ENCODE data around the gene TRIM62. TPM values are rescaled to one million over a fixed set of nuclear protein-coding genes. Genes with fewer than 3 reads are reported as not detected.
A peak's percentile ranks its signal among the peaks of the same experiment; 100 is the strongest.

Gene TRIM62
- total RNA-seq, 2 donors from 2014 or later = 4.1 to 8.1 TPM

GRCh38 chr1:33162141-33162540 lies 19.7 kb downstream of the TRIM62 start:
- no peaks in the 10 kb centered on the region for H3K27me3 Mint-ChIP-seq (ENCODE audit: low read depth)
- ATAC-seq (replicated peaks in 1 of 2) (no peak), DNase-seq (no peak)
- H3K4me1 Mint-ChIP-seq (ENCODE audit: low read depth) = no peaks in the 10 kb centered on the region
- H3K27ac Mint-ChIP-seq = no peak overlapping the region
- no peaks in the 10 kb centered on the region for H3K9me3 Mint-ChIP-seq
- H3K4me3 Mint-ChIP-seq = no peak overlapping the region
- H3K36me3 Mint-ChIP-seq (ENCODE audit: insufficient read depth in 2 of 2) = no peaks in the 10 kb centered on the region

DNA sequence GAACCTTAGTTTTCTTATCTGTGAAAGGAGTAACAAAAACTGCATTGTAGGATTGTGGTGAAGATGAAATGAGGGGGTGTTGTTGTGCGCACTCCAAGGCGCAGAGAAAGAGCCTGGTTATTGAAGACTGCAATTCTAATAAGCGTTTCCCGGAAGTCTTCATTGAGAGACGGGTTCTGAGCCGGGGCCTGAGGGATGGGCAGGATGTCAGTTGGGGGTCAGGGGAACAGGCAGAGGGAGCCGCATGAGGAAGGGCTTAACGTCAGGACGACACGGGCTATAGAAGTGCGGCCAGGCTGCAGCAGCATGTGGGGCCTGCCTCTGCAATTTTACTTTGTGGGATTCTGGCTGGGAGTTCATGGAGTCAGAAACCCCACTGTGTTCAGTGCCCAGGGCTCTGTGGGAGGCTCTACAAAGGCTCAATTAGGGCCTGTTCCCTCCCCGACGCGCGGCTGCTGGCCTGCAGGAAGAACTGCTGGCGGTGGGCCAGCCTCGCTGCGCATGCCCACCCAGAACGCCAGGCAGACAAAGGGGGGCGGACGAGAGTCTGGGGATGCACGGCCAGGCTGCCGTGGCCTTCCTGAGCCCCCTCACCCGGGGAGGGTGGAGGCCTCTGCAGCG lies 20.7 kb downstream of the TRIM62 start:
- Mint-ChIP-seq H3K9me3 (no peaks in the 10 kb centered on the region), H3K4me3 (no peak overlapping the region), H3K27me3 (ENCODE audit: low read depth) (no peaks in the 10 kb centered on the region), H3K36me3 (ENCODE audit: insufficient read depth in 2 of 2) (no peaks in the 10 kb centered on the region), H3K4me1 (ENCODE audit: low read depth) (no peaks in the 10 kb centered on the region), H3K27ac (no peak overlapping the region)
- ATAC-seq (replicated peaks in 1 of 2) (no peak), DNase-seq (no peak)

- Mint-ChIP-seq H3K36me3 (ENCODE audit: insufficient read depth in 2 of 2) (no peaks in the 10 kb centered on the region), H3K9me3 (no peaks in the 10 kb centered on the region), H3K4me3 (no peak overlapping the region), H3K4me1 (ENCODE audit: low read depth) (no peaks in the 10 kb centered on the region), H3K27me3 (ENCODE audit: low read depth) (no peaks in the 10 kb centered on the region), H3K27ac (no peak overlapping the region)
- DNase-seq (no peak), ATAC-seq (replicated peaks in 1 of 2) (no peak)
Observed at GRCh38 chr1:33159577-33159976, 22.3 kb downstream of the TRIM62 start.

DNA sequence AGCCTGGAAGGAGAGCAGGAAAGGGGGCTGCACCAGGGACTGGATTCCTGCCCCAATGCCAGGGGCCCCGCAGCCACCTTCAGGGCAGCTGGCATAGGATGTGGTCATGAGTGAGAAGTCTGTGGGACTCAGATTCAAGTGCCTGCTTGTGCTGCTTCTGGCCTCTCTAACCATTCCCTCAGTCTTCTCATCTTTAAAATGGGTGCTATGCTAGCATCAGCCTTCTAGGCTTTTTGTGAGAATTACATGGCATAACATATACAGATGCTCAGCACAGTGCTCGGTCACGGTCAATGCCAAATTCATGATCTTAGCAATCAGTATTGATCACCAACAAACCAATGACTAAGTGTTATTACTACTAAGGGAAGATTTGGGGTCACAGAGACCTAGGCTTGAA lies 23.5 kb downstream of the TRIM62 start:
- ATAC-seq (replicated peaks in 1 of 2) (no peak), DNase-seq (no peak)
- Mint-ChIP-seq H3K27ac (no peak overlapping the region), H3K27me3 (ENCODE audit: low read depth) (no peaks in the 10 kb centered on the region), H3K4me3 (no peak overlapping the region), H3K4me1 (ENCODE audit: low read depth) (no peaks in the 10 kb centered on the region), H3K36me3 (ENCODE audit: insufficient read depth in 2 of 2) (no peaks in the 10 kb centered on the region), H3K9me3 (no peaks in the 10 kb centered on the region)

DNA sequence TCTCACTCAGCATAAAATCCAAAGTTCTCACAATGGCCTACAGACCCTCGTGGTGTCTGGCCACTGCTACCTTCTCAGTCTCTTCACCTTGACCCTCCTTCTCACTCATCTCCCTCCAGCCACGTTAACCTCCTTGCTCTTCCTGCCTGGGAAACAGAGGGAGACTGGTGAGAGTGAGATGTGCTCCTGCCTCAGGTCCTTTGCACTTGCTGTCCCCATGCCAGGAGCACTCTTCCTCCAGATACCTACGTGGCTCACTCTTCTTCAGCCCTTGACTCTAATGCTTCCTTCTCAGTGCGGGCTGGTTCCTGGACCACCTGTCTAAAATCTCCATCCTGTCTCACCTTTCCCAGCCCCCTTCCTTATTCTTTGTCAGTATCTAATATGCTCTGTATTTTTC lies 24.7 kb downstream of the TRIM62 start:
- Mint-ChIP-seq H3K9me3 (no peaks in the 10 kb centered on the region), H3K36me3 (ENCODE audit: insufficient read depth in 2 of 2) (no peaks in the 10 kb centered on the region), H3K27ac (no peak overlapping the region), H3K27me3 (ENCODE audit: low read depth) (no peaks in the 10 kb centered on the region), H3K4me3 (no peak overlapping the region), H3K4me1 (ENCODE audit: low read depth) (no peaks in the 10 kb centered on the region)
- DNase-seq (no peak), ATAC-seq (replicated peaks in 1 of 2) (no peak)

DNA sequence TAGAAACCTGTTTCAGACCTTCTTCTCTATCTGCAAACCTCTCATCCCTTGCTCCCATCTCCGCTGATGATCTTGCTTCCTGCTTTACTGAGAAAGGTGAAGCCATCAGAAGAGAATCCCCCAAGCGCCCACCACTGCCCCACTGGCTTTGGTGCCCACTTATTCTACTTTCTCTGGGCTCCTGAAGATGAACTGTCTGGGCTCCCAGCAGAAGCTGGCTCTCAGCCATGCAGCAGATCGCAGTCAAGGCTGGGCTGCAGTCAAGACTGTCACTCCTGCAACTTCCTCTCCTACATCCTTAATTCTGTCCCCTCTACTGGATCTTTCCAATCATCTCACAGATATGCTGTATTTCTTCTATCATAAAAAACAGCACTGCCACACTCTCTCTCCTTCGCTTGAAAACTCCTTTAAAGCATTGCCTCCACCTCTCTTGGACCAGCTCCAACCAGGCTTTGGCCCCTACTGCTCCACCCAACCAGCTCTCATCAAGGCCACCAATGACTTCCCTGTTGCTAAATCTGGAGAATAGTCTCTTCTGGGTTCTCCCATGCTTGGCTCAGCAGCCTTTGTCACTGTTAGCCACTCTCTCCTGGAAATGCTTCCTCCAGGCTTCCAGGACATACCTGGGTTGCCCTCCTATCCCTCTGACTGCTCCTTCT lies 25.8 kb downstream of the TRIM62 start:
- Mint-ChIP-seq H3K4me1 (ENCODE audit: low read depth) (no peaks in the 10 kb centered on the region), H3K27ac (no peak overlapping the region), H3K27me3 (ENCODE audit: low read depth) (no peaks in the 10 kb centered on the region), H3K36me3 (ENCODE audit: insufficient read depth in 2 of 2) (no peaks in the 10 kb centered on the region), H3K4me3 (no peak overlapping the region), H3K9me3 (no peaks in the 10 kb centered on the region)
- ATAC-seq (replicated peaks in 1 of 2) (no peak), DNase-seq (no peak)

- Mint-ChIP-seq H3K4me3 (no peak overlapping the region), H3K36me3 (ENCODE audit: insufficient read depth in 2 of 2) (no peaks in the 10 kb centered on the region), H3K9me3 (no peaks in the 10 kb centered on the region), H3K27ac (no peak overlapping the region), H3K27me3 (ENCODE audit: low read depth) (no peaks in the 10 kb centered on the region), H3K4me1 (ENCODE audit: low read depth) (peaks cover 6% of the 10 kb centered on the region)
- no peak for ATAC-seq (replicated peaks in 1 of 2)
- no peak for DNase-seq
Observed at GRCh38 chr1:33153650-33154049, 28.2 kb downstream of the TRIM62 start.

DNA sequence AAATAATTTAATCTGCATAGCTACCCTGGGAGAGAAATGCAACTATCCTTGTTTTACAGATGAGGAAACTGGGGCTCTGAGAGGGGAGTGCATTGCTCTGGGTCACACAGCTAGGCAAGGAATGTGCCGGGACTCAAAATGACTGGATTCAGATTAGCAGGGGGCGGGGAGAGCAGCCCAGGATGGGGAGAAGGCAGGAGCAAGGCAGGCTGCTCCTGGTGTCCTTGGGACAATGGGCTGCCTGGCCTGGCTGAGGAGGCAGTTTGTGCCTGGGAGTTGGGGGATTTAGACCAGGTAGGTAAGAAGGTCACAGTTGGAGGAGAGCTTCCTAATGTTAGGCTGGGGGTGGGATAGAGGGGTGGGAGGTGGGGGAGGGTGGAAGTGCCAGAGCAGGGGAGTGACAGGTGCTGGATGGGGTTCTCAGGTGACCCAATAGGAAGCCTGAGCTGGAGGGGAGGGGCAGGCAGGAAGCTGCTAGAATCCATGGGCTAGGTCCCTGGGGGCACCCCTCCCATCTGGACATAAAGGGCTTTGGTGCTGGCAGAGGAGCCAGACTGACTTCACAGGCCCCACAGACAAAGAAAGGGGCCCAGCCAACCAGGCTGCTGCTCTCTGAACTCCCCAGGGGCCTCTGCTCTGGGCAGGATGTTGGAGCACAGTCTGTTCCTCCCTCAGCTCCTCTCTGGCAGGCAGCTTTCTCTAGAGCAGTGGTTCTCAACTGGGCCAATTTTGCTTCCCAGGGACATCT lies 29.0 kb downstream of the TRIM62 start:
- Mint-ChIP-seq H3K4me1 (ENCODE audit: low read depth) (peaks cover 6% of the 10 kb centered on the region), H3K36me3 (ENCODE audit: insufficient read depth in 2 of 2) (no peaks in the 10 kb centered on the region), H3K27ac (peak overlapping the region; percentile 49), H3K27me3 (ENCODE audit: low read depth) (no peaks in the 10 kb centered on the region), H3K4me3 (no peak overlapping the region), H3K9me3 (no peaks in the 10 kb centered on the region)
- DNase-seq = no peak
- ATAC-seq (replicated peaks in 1 of 2) = no peak

DNA sequence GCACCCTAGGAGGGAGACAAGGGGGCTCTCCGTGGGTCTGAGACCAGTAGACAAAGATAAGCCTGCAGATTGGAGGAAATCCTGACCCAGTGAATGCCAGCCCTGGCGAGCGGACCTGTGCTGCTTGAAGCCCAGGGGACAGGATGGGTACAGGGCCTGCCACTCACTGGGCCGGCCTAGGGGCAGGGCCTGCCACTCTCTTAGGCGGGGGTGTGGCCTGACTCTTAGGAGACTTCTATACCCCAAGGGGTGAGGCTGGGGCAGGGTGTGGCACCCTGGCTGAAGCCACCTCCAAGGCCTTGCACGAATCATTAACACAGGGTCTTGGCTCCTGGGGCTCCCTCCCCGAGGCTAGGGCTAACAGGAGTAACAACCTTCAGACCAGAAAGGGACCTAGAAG lies 30.7 kb downstream of the TRIM62 start:
- H3K27me3 Mint-ChIP-seq (ENCODE audit: low read depth) = no peaks in the 10 kb centered on the region
- H3K36me3 Mint-ChIP-seq (ENCODE audit: insufficient read depth in 2 of 2) = no peaks in the 10 kb centered on the region
- peaks cover 6% of the 10 kb centered on the region for H3K4me1 Mint-ChIP-seq (ENCODE audit: low read depth)
- H3K9me3 Mint-ChIP-seq = no peaks in the 10 kb centered on the region
- H3K27ac Mint-ChIP-seq = no peak overlapping the region
- no peak overlapping the region for H3K4me3 Mint-ChIP-seq
- ATAC-seq (replicated peaks in 1 of 2) = no peak
- no peak for DNase-seq

GRCh38 chr1:33150522-33150921 lies 31.3 kb downstream of the TRIM62 start:
- ATAC-seq (replicated peaks in 1 of 2) (no peak), DNase-seq (no peak)
- H3K27me3 Mint-ChIP-seq (ENCODE audit: low read depth) = no peaks in the 10 kb centered on the region
- H3K36me3 Mint-ChIP-seq (ENCODE audit: insufficient read depth in 2 of 2) = no peaks in the 10 kb centered on the region
- no peaks in the 10 kb centered on the region for H3K9me3 Mint-ChIP-seq
- H3K4me3 Mint-ChIP-seq = no peak overlapping the region
- H3K4me1 Mint-ChIP-seq (ENCODE audit: low read depth) = peaks cover 6% of the 10 kb centered on the region
- no peak overlapping the region for H3K27ac Mint-ChIP-seq

GRCh38 chr1:33149453-33150190 lies 32.2 kb downstream of the TRIM62 start:
- Mint-ChIP-seq H3K36me3 (ENCODE audit: insufficient read depth in 2 of 2) (no peaks in the 10 kb centered on the region), H3K4me1 (ENCODE audit: low read depth) (peaks cover 6% of the 10 kb centered on the region), H3K4me3 (no peak overlapping the region), H3K27me3 (ENCODE audit: low read depth) (no peaks in the 10 kb centered on the region), H3K9me3 (no peaks in the 10 kb centered on the region), H3K27ac (no peak overlapping the region)
- ATAC-seq (replicated peaks in 1 of 2) (no peak), DNase-seq (no peak)

- DNase-seq (no peak), ATAC-seq (replicated peaks in 1 of 2) (no peak)
- Mint-ChIP-seq H3K27ac (no peak overlapping the region), H3K27me3 (ENCODE audit: low read depth) (no peaks in the 10 kb centered on the region), H3K36me3 (ENCODE audit: insufficient read depth in 2 of 2) (no peaks in the 10 kb centered on the region), H3K4me1 (ENCODE audit: low read depth) (peaks cover 6% of the 10 kb centered on the region), H3K4me3 (no peak overlapping the region), H3K9me3 (no peaks in the 10 kb centered on the region)
Observed at GRCh38 chr1:33148615-33149014, 33.2 kb downstream of the TRIM62 start.

DNA sequence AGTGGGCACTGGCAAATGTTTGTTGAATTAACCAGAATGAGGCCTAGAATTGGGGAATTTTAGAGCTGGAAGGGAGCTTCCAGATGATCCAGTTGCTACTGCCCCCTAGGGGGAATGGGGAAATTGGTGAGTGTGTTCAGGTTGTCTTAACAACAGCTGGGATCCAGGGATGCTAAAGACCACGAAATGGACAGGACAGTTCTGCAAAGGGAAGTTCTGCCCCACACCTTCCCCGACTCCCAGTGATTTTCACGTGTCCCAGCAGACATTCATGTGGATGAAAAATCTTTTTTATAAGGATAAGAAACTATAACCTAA lies 33.9 kb downstream of the TRIM62 start:
- DNase-seq = peak in 1 of 2 donors; percentile 10
- no peaks in the 10 kb centered on the region for H3K9me3 Mint-ChIP-seq
- ATAC-seq (replicated peaks in 1 of 2) = no peak
- no peaks in the 10 kb centered on the region for H3K27me3 Mint-ChIP-seq (ENCODE audit: low read depth)
- no peak overlapping the region for H3K27ac Mint-ChIP-seq
- H3K4me3 Mint-ChIP-seq = no peak overlapping the region
- no peaks in the 10 kb centered on the region for H3K36me3 Mint-ChIP-seq (ENCODE audit: insufficient read depth in 2 of 2)
- peaks cover 6% of the 10 kb centered on the region for H3K4me1 Mint-ChIP-seq (ENCODE audit: low read depth)
